Activated T-cell treated with anti-CD3 and anti-CD28 coated beads for 24 hours (primary cell): Measurements from ENCODE around the gene DAB2IP.
A peak's percentile ranks its signal among the peaks of the same experiment; 100 is the strongest.

Experiments used
- DNase-seq: peaks from one replicate; pipeline ENCODE4 v3.0.0-alpha.2; 2020; ENCODE audit warnings: low read depth

Gene DAB2IP

GRCh38 chr9:121685146-121685794 lies 33.8 kb downstream of the DAB2IP start:
- no peak for DNase-seq

DNA sequence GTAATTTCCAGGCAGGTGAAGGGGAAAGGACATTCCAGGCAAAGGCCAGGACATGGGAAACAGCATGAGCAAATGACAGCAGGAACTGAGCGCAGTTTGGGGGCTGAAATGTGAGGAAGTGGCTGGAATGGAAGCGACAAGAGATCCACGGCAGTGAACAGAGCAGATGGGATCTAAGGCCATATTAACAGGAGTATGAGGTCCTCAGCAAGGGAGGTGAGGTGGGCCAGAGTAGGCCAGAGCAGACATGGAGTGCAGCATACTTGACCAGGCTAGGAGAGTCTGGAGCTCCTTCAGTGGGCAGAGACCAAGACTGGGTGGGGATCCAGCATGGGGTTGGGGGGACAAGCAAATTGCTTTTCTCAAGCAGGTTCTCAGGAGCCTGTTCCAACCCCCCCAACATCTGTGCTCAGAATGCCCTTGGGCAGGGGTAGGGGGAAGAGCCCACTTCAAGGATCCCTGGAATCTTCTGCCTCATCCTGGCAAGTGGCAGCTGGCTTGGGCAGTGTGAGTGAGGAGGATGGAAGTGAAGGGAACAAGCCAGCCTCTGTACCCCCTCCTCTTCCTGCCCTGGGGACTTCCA lies 34.5 kb downstream of the DAB2IP start:
- DNase-seq = no peak

DNA sequence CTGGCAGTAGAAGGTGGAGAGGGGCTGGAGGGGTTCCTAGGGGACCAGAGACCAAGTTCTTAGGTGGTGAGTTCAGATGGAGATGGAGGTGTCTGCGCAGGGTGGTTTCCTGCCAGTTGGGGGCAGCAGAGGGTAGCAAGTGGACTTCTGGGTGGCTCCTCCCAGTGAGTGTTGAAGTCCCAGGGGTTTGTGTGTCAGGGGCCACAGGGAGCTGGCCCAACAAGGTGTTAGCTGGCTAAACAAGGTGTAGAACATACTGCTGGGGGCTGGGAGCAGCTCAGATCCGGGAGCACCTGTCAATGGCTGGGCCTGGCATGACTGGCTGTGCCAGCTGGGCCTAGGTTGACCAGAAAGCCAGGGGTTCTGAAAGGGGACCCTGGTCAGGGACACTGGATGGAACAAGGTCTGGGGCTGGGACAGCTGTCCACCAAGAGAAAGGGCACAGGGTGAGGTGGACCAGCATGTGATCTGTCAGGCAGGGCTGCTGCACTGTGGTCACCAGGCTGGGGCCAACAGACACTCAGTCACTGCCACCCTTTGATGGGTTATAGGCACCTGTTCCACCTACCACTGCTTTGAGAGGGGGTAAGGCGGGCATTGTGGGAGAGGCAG lies 35.6 kb downstream of the DAB2IP start:
- DNase-seq = peak; percentile 41

DNA sequence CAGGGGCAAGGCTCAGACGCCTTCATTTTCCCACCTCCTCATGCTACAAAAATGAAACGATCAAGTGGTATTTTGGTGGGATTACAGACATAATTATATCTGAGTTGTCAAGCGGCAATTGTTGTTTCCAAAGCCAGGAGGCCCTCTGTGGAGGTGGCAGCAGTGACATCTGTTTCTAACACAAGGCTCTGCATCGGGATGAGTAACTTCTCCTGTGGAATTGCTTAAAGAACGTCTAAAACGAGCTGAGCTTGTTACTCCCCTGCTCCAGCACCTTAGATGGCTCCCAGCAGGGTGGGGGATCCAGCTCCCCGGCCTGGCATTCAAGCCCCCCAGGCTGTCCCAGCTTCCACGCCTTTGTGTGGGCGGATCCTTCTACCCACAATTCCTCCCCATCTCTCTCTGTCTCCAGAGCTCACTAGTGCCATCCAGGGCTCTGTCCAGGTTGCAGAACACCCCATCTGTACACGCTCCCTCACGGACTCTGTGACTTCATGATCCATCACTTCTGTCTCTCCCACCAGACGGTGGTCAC lies 36.8 kb downstream of the DAB2IP start:
- no peak for DNase-seq

DNA sequence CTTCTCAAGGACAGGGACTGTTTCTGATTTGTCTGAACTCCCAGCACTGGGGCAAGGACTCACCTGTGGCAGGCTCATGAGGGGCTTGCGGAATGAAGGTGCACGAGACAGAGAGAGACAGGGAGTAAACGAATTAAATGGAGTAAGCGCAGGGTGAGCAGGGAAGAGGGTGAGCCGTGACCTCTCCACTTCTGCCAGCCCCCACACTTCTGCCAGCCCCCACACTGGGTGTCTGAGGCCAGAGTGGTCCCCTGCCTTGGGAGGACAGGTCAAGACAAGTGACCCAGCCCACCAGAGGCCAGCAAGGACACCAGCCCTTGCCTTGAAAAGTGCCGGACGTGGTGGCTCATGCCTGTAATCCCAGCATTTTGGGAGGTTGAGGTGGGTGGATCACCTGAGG lies 37.2 kb downstream of the DAB2IP start:
- no peak for DNase-seq

DNA sequence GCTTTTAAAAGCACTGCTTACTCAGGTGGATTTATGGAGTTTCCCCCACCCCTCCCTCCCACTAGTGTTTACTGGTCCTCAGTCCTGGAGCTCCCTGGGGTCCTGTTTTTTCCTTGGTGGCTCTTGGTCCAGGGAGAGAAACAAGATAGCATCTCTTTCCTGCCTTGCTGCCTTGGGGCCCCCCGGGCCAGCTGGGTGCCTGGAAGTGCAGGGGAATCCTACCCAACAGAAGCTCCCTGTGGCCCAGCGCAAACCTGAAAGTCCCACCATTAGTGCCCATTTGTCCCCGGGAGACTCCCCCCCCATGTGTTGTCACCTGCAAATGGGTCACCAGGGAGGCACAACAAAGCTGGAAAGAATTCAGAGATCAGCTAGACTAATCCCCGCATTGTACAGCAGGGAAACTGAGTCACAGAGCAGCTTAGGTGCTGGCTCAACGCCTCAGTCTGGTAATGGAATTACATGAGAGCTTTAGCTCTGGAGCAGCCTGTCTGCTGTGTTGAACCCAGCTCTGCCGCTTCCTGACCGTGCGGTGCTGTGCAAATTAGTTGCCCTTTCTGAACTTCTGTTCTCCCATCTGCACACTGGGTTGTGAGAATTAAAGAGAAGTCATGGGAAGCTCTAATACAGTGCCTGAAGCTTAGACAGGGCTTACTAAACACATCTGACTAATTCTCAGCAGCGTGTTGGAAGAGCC lies 38.2 kb downstream of the DAB2IP start:
- no peak for DNase-seq

DNA sequence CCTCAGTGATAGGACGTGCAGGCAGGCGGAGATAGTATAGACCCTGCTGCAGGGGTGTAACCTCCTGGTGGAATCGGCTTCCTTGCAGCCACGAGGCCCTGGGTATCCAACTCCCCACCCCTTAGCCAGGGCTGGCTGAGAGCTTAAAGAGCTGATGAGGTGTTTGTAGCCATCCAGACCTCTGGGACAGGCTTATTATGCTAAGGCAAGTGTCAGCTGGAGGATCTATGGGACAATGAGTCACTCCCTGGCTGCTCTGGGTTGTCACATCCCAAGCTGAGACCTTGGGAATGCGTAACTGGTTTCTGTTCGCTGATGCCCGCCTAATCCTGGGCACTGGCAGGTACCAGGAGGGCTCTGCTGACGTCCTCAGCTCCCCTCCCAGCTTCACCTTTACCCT lies 38.9 kb downstream of the DAB2IP start:
- DNase-seq = no peak

- DNase-seq = no peak
These were observed 39.3 kb downstream of the DAB2IP start for GRCh38 chr9:121690766-121691165.

GRCh38 chr9:121691890-121692289 lies 40.5 kb downstream of the DAB2IP start:
- DNase-seq = no peak

- DNase-seq = no peak
These were observed 41.4 kb downstream of the DAB2IP start for GRCh38 chr9:121692606-121693387.

GRCh38 chr9:121693388-121693670 lies 41.9 kb downstream of the DAB2IP start:
- no peak for DNase-seq

GRCh38 chr9:121694001-121694400 lies 42.6 kb downstream of the DAB2IP start:
- DNase-seq = no peak

DNA sequence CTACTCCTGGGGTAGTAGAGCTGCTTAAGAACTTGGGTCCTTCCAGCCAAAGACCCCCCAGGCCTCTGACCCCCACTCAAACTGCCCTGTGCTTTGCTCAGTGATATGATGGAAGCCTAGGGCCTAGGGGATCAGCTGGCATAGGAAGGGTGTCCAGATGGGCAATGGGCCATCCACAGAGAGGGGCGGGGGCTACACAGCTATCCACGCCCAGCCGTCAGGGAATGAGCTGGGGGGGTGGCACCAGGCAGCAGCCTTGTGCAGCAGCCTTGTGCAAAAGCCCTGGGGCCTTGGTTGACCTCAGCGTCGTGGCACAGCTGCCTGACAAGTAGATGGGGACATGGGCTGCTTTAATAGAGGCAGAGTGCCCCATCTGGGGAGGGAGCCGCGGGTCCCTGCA lies 43.2 kb downstream of the DAB2IP start:
- DNase-seq = no peak

- DNase-seq = no peak
These were observed 45.5 kb downstream of the DAB2IP start for GRCh38 chr9:121696930-121697329.

GRCh38 chr9:121698627-121699570 lies 47.5 kb downstream of the DAB2IP start:
- peak; percentile 17 for DNase-seq

- no peak for DNase-seq
These were observed 48.2 kb downstream of the DAB2IP start for GRCh38 chr9:121699571-121700164.

- DNase-seq = no peak
These were observed 48.9 kb downstream of the DAB2IP start for GRCh38 chr9:121700165-121700831.

DNA sequence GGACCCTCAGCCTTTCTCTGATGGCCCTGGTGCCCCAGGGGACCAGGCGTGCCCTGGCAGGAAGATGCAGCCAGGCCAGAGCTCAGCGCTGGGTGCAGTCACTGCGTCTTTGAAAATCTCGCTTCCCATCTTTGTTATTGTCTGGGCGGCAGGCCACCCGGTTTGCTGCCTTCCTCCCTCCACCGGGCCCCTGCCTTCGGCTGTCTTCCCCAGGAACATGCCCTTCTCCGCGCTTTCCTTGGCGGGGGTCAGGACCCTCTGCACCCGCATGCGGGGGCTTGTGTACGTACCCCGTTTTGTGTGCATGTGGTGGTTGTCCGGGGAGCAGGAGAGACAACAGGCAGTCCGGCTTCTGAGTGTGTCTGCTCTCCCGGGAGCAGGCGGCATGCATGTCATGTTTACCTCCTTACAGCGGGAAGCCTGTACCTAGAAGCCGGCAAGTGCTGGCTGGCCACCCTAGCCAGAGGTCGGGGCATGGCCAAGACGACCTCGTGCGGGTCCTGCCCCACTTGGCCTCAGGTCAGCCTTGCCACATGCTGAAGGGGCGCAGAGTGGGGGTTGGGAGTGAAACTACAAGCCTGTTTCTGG lies 49.5 kb downstream of the DAB2IP start:
- no peak for DNase-seq

- no peak for DNase-seq
These were observed 50.4 kb downstream of the DAB2IP start for GRCh38 chr9:121701736-121702261.
